GM19023 (cell line): ENCODE data around the gene RASA4B.
A peak's percentile ranks its signal among the peaks of the same experiment; 100 is the strongest.
"Not testable (repeated sequence)": the region's sequence is repeated elsewhere in the genome, so short reads cannot be mapped to it uniquely, and the experiment has no call there.

ENCODE experiments used
- ATAC-seq: cut with Tn5 transposase; IDR thresholded peaks from one replicate; pipeline ENCODE4 v1.9.1; 2021; ENCODE audit warnings: mild to moderate bottlenecking, moderate library complexity; ENCODE audit not compliant: unreplicated experiment

Gene RASA4B

DNA sequence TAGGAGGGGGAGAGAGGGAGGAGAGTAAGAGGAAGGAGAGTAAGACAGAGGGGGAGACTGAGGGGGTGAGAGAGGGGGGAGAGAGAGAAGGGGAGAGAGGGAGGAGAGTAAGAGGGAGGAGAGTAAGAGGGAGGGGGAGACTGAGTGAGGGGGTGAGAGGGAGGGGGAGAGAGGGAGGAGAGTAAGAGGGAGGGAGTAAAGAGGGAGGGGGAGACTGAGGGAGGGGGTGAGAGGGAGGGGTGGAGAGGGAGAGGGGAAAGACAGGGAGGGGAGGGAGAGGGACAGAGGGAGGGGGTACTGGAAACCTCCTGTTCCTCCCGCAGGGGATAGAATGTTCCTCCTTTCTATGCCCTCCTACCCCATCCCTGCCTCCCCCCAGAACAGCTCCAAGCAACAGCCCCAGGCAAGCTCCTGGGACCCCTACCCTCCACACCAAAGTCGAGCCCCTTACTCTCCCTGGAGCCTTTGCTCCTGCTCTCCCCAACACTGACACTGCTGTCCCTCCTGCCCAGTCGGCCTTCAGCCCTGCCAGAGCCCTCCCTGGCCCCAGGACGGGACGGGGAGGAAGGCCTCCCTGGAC lies 4.8 kb downstream of the RASA4B start:
- not testable (repeated sequence) for ATAC-seq

DNA sequence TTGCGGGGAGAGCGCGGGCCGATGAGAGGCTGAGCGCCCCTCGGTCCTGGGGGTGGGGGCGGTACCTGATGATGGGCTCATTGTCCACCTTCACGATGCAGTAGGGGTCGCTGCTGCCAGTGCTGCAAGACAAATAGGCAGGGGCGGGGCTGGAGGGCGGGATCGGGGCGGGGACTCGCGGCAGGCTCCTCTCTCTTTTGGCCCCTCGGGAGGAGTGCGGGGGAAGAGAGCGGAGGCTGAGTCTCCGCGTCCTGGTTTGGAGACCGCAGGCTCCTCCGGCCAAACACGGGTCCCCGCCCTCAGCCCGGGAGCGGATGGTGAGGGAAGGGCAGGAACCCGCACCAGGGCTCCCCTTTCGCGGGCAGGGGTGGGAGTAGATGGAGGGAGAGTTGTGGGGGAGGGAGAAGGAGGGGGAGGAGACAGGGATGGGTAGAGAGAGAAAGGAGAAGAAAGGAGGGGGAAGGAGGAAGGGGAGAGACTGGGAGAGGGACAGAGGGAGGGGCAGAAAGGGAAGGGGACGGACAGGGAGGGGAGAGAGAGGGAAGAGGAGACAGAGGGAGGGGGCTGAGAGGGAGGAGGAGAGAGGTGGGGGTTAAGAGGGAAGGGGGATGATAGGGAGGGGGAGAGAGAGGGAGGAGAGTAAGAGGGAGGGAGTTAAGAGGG lies 5.6 kb downstream of the RASA4B start:
- peak; percentile 31 for ATAC-seq

DNA sequence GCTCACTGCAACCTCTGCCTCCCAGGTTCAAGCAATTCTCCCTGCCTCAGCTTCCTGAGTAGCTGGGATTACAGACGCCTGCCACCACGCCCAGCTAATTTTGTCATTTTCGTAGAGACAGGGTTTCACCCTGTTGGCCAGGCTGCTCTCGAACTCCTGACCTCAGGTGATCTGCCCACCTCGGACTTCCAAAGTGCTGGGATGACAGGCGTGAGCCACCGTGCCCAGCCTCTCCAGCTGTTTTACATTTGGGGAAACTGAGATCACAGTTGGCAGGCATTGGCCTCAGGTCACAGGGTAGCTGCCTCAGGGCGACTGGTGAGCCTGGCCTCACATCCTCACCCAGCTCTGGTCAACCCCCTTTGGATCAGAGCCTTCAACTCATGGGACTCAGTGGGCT lies 7.0 kb downstream of the RASA4B start:
- not testable (repeated sequence) for ATAC-seq

DNA sequence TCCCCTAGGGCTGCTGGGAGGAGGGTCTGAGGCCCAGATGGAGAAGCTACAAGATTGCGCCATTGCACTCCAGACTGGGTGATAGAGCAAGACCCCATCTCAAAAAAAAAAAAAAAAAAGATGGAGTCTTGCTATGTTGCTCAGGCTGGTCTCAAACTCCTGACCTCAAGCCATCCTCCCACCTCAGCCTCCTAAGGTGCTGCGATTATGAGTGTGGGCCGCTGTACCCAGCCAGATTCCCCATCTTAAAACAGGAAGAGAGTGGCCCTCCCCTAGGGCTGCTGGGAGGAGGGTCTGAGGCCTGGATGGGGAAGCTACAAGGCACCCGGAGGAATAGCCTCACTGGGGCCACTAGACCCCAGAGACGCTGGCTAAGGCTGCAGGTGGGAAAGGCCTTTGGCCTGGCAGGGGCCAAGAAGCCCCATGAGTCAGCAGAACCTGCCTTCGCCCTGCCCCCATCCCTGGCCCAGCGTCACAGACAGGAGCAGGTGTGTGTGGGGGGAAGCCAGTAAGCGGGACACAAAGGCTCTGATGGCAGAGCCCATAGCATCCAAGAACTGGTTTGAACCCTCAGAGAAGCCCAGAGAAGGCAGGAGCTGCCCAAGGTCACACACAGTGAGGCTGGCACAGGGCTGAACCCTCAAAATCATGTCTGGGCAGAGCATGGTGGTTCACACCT lies 10.0 kb downstream of the RASA4B start:
- ATAC-seq: not testable (repeated sequence)

DNA sequence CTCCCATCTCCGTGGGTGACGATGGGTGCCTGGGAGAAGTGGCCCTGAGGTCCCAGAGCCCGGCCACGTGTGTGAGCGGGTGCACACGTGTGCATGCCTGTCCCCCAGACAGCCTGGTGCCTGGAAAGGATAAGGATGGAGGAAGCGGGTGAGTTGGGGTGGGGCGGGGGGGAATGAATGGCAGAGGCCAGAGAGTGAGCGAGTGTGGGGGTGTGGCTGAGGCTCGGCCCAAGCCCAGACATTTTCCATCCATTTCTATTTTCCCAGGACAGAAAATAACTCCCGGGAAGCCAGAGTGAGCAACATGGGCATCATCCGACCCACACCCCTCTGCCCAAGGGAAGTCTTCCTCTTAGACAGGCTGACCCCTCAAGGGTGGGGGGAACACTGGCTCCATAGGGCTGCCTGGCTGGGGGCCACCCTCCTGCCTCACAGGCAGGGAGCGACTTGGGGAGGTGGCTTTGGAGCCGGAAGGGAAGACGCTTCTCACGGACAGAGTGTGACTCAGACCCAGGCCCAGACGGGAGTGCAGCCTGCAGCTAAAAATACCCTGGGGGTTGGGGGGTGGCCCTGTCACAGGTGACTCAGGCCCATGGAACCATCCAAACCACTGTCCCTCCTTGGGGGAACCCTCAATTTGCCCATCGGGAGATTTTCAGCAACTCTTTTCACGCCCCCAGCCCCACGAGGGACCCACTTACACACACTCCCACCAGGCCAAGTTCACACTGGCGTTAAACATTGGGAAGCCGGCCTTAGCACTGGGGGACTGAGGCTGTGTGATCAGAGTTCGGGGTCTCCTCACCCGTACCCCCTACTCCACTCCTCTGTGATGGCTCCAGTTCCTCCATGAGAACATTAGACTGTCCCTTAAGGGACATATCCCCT lies 12.0 kb downstream of the RASA4B start:
- ATAC-seq: not testable (repeated sequence)

DNA sequence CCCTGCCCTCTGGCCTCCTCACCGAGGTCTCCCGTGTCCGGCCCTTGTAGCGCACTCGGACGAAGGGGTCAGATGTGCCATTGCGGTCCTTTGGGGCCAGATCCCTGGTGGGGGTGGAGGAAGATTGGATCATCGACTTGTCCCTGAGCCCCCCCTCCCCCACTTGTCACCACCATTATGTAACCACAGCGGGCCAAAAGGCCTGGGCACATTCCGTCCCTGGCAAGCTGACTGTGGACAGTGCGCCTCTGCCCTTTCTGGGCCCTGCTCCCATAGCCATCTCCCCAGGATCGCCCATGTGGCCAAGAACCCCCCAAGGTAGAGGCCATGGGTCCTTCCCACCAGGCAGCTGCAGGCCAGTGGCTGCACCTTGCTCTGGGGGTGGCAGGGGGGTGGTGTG lies 14.4 kb downstream of the RASA4B start:
- not testable (repeated sequence) for ATAC-seq

DNA sequence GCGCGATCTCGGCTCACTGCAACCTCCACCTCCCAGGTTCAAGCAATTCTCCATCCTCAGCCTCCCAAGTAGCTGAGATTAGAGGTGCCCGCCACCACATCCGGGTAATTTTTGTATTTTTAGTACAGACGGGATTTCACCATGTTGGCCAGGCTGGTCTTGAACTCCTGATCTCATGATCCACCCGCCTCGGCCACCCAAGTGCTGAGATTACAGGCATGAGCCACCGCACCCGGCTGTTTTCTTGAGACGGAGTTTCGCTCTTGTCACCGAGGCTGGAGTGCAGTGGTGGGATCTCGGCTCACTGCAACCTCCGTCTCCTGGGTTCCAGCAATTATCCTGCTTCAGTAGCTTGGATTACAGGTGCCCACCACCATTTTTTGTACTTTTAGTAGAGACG lies 19.3 kb downstream of the RASA4B start:
- ATAC-seq: not testable (repeated sequence)

DNA sequence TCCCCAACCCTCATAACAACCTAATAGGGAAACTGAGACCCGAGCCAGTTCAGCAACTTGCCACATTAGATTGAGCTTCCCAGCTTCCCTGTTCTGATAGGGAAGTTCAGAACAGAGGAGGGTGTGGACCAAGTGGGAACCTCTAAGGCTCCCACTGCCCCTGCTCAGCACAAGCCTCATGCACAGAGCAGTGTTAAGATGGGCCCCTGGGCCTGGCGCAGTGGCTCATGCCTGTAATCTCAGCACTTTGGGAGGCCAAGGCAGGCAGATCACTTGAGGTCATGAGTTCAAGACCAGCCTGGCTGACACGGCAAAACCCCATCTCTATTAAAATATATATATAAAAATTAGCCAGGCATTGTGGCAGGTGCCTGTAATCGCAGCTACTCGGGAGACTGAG lies 20.3 kb downstream of the RASA4B start:
- ATAC-seq: not testable (repeated sequence)

DNA sequence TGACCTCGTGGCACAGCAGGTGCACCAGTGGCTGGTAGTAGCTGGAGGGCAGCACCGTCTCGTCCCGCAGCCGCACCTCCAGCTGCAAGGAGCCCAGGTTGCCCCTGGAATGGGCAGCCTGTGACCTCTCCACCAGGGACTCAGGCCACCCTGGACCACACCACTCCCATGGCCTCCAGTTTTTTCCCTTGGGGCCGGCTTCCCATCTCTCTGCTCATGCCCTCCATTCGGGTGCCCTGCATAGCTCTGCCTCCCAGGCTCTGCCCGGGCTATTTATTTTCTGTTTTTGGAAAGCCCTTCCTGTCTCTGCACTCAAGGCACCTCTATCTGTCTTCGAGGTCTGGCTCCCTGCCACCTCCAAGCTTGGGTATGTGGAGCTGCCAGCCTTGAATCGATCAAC lies 20.7 kb downstream of the RASA4B start:
- ATAC-seq: not testable (repeated sequence)

DNA sequence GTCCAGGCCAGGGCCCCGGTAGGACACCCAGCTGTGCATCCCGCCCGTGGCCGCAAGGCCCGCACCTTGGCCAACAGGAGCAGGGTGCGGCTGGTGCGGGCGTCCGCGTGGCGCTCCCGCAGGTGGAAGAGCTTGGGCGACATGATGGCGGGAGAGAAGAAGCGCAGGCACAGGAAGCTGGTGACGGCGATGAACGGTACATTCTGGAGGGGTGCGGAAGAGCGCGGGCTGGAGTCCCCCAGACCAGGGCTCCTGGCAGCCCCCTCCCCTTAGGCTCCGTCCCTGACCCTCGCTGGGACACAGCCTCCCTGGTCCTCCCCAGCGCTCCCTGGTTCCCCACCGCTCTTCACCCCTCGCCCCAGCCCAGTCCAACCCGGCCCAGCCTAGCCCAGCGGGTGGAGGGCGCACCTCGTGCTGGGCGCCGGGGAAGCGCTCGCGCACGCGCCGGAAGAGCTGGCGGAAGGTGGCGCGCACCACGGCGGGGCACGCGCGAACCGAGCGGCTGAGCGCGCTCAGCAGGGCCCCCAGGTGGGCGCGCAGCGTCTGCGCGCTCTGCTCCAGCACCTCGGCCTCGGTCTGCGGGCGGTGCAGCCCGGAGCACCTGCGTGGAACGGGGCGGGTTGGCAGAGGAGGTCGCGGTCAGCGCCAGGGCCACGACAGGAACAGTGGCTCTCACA lies 23.0 kb downstream of the RASA4B start:
- peak; percentile 49 for ATAC-seq

DNA sequence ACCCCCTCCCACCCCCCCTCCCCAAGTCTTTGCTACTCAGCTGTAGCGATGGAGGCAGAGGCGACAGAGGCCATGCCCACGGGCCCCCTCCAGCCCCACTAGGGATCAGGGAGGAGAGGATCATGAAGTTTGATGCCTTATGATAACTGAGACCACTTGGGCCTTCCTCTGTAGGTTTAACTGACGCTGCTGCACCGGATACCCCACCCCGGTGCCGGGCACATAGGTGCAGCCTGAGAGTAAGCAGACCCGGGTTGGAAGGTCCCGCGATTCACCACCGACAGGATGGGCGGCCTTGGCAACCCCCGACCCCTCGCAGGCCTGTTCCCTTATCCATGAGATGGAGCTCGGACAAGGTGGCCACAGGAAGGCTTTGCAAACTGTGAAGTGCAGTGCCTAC lies 23.6 kb downstream of the RASA4B start:
- not testable (repeated sequence) for ATAC-seq

DNA sequence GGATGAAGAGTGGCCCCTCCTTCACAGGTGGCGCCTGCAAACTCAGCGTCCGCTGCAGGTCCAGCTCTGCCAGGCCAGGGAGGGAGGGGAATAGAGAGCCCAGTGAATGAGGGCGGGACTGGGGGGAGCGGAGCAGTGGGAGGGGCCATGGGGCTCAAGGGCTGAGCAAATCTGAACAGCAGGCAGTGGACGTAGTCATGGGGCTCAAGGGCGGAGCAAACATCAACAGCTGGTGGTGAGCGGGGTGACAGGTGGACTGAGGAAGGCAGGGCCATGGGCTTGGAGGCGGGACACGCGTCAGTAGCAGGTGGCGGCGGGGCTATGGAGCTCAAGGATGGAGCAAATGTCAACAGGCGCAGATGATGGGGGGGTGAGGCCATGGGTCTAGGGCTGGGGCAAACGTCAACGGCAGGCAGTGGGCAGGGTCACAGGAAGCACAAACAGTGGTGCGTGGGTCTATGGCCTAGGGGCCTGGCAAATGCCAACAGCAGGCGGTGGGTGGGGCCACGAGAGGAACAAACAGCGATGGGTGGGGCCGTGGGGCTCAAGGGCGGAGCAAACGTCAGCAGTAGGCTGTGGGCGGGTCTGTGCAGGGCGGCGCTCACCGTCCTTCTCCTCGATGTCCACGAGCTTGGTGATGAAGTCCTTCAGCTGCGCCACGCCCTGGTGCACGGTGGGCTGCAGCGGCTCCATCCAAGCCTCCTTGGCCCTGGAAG lies 24.2 kb downstream of the RASA4B start:
- peak; percentile 38 for ATAC-seq

DNA sequence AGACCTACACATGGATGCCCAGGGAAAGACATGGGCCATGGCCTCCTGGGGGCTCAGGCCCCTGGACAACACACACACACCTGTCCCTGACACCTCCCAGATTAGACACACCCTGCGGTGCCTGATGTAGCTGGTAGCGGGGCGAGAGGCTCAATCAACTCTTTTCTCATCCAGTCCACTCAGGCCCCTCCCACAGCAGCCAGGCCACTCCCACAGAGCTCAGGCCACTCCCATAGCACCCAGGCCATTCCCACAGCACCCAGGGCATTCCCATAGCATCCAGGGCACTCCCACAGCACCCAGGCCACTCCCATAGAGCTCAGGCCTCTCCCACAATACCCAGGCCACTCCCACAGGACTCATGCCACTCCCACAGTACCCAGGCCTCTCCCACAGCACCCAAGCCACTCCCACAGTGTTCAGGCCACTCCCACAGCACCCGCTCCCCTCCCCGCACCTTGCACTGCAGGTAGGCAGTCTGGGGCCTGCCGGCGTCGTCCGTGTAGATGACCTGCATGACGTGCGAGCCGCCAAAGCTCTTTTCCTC lies 27.0 kb downstream of the RASA4B start:
- peak; percentile 51 for ATAC-seq

DNA sequence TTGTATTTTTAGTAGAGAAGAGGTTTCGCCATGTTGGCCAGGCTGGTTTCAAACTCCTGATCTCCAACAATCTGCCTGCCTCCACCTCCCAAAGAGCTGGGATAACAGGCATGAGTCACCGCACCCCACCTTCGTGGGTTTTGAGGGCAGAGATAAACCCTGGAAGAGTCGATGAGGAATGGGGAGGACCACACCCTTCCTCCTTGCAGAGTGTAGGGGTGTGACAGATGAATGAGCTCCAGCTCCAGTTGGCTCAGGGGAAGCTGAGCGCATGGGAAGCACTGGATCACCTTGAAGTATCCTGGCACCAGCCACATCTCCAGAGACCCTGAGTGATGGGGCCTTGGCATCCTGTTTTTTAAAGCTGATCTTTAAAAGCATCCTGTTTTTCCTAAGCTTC lies 33.3 kb downstream of the RASA4B start:
- ATAC-seq: not testable (repeated sequence)

DNA sequence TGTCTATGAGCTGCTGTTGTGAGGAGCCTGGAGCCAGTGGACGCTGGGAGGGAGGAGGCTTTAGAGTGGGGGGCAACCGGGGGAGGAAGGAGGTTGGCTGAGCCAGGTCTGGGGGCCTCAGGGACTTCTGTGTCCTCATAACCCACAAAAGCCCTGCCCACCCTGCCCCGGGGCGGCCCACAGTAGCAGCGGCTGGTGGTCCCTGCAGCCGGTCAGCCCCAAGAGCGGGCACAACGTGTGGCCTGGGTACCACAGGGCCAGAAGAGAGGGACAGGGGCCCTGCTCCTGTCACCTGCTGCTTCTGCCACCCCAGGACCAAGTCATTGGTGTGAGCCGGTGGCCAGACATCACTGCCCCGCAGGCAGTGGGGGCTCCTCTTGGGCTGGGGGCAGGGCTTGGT lies 35.6 kb downstream of the RASA4B start:
- ATAC-seq: not testable (repeated sequence)

DNA sequence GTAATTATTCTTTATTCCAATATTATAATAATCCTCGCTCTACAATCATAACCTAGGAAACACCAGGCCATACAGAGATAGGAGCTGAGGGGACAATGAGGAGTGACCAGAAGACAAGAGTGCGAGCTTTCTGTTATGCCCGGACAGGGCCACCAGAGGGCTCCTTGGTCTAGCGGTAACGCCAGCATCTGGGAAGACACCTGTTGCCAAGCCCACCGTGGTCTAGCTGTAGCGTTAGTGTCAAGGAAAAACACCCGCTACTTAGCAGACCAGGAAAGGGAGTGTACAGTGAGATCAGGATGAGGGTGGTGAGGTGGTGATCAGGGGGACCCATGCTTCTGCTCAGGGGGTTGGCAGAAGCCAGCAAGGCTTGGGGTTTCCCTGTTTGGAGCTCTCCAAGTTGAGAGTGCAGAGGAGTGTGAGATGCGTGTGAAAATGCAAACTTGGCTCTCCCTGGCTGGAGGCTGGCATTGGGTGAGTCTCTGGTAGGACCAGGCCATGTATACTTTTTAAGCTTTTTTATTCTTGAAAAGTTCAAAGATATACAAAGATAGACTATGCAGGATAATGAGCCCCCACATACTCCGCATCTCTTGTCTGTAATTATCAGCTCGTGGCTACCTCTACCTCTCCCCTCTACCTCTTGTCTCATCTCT lies 37.5 kb downstream of the RASA4B start:
- ATAC-seq: not testable (repeated sequence)

DNA sequence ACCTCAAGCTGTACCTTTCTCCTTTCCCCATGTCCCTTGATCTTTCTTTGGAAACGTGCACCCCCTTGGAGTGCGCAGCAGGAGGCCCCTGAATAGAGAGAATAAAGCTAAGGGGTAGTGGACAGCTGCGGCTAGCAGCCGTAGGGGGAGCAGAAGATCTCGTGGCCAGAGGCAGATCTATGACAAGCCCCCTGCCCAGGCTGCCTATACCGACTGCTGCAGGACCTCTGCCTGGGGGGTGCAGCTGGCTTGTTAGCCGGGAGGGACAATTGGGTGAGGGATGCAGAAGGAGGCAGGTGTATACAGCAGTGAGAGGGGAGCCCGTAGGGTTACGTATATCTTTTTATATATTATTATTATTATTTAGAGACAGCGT lies 38.4 kb downstream of the RASA4B start:
- peak; percentile 24 for ATAC-seq

DNA sequence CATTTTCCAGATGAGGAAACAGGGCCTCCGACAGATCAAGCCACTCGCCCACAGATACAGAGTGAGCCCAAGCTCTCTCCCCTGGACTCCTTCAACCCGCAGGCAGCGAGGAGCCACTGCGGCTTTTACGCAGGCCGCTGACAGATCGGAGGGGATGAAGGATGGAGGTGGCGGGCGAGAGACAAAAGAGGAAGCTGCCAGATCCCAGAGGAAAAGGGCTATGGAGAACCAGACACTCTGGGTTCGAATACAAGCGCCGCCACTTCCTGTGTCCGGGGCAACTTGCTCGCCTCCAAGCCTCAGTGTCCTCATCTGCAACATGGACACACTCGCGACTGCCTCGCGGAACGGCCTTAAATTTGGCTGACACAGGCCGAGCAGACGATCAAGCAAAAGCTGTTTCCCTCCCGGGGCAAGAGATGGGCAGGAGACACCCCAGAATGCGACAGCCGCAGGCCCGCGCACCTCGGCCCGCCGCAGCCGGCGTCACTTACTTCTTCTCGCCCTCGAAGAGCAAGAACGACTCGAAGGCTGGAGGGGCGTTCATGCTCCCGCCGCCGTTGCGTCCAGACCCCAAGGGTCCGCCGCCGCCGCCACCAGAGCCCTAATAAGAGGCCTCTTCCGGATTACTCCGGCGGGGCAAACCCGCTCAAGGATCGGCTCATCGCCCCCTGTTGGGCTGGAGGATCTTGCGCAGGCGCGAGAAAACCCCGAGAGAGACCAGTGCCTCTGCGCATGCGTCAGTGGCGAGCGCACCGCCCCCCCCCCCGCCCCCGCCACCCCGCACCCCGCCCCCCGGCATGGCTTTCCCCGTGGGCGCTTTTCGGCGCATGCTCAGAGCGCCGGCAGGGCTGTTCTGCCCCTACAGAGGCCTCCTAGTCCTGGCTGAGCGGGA lies 39.0 kb downstream of the RASA4B start, which contains the start of gene POLR2J:
Gene POLR2J (minus strand): TSS at position 609 of the 895 bp plus-strand sequence. CDS start 62 bp downstream, at position 547.
- peak; percentile 81 for ATAC-seq
